PFSK-1 (cell line): ENCODE data around the gene BLTP3B.

Experiments used
- FOXP2 ChIP-seq: optimal IDR thresholded peaks from 2 replicates; pipeline ENCODE3; 2011; ENCODE audit warnings: borderline replicate concordance, control low read depth, inconsistent platforms; ENCODE audit not compliant: insufficient read depth; ENCODE audit errors: extremely low read length, extremely low read depth
- POLR2AphosphoS5 ChIP-seq: IDR thresholded peaks from 2 replicates; pipeline ENCODE4 v1.6.1; 2012; ENCODE audit warnings: low read depth, mild to moderate bottlenecking, control low read depth, low read length, moderate library complexity
- REST ChIP-seq, 2 experiments: IDR thresholded peaks; 2 replicates each; pipeline versions ENCODE4 v1.6.1 to v1.8.0; 2011 to 2012; ENCODE audit warnings: low read depth in 2 of 2, low read length in 2 of 2, control low read depth in 1 of 2, inconsistent platforms in 1 of 2, mild to moderate bottlenecking in 1 of 2, moderate library complexity in 1 of 2; ENCODE audit not compliant: insufficient read depth in 1 of 2
- SIN3A ChIP-seq: IDR thresholded peaks from 2 replicates; pipeline ENCODE4 v1.6.1; 2012; ENCODE audit warnings: mild to moderate bottlenecking, low read length, moderate library complexity, borderline replicate concordance; ENCODE audit not compliant: insufficient read depth
- TAF1 ChIP-seq: IDR thresholded peaks from 2 replicates; pipeline ENCODE4 v1.6.1; 2012; ENCODE audit warnings: low read length, control low read depth, borderline replicate concordance; ENCODE audit not compliant: insufficient read depth

Gene BLTP3B

GRCh38 chr12:100105661-100106060, 37.0 kb downstream of the BLTP3B start:
- TF ChIP-seq SIN3A: no peak
- no peak for TF ChIP-seq POLR2AphosphoS5
- TF ChIP-seq FOXP2: no peak
- TF ChIP-seq REST (IDR thresholded peaks at IDR 0.05; ENCODE audit: insufficient read depth in 1 of 2, low read depth in 2 of 2, low read length in 2 of 2): no peak
- no peak for TF ChIP-seq TAF1

- TF ChIP-seq POLR2AphosphoS5: no peak
- no peak for TF ChIP-seq REST (IDR thresholded peaks at IDR 0.05; ENCODE audit: insufficient read depth in 1 of 2, low read depth in 2 of 2, low read length in 2 of 2)
- TF ChIP-seq TAF1: no peak
These were observed 41.7 kb downstream of the BLTP3B start for GRCh38 chr12:100101000-100101399.
